K562 (cell line): Measurements from ENCODE around the gene GPR37L1. TPM values are rescaled to one million over a fixed set of nuclear protein-coding genes. Genes with fewer than 3 reads are reported as not detected.

ENCODE experiments used
- ATF4 ChIP-seq: fragments of 450-650 bp; formaldehyde crosslinking; IDR thresholded peaks from 2 replicates; pipeline ENCODE4 v1.4.0; 2022; ENCODE audit warnings: mild to moderate bottlenecking, moderate library complexity
- CXXC5 ChIP-seq: fragments of 250-450 bp; sonication (Bioruptor Pico); IDR thresholded peaks from 2 replicates; pipeline ENCODE4 v1.8.0; 2022; ENCODE audit warnings: inconsistent platforms, mild to moderate bottlenecking, moderate library complexity
- FOS ChIP-seq: IDR thresholded peaks from 3 replicates; pipeline ENCODE4 v1.6.1; 2011; ENCODE audit not compliant: insufficient read length; ENCODE audit errors: extremely low read depth
- GABPA ChIP-seq: fragments of 200-800 bp; sonication (Bioruptor generic); conservative IDR thresholded peaks from 2 replicates; pipeline ENCODE4 v1.6.1; 2016; ENCODE audit warnings: low read depth, missing genetic modification characterization, missing compliant biosample characterization
- IRF9 ChIP-seq: fragments of 450-650 bp; IDR thresholded peaks from 2 replicates; pipeline ENCODE4 v1.6.1; 2016; ENCODE audit warnings: missing biosample characterization, missing genetic modification characterization
- MCM7 ChIP-seq, 2 experiments: fragments of 450-650 bp; IDR thresholded peaks; 2 replicates each; pipeline ENCODE4 v1.6.1; 2016 to 2018
- MEIS2 ChIP-seq: fragments of 450-650 bp; IDR thresholded peaks from 2 replicates; pipeline ENCODE4 v1.6.1; 2014; ENCODE audit warnings: mild to moderate bottlenecking; ENCODE audit not compliant: partially characterized antibody
- NR2C2 ChIP-seq, 2 experiments: fragments of 200-800 bp in 1 of 2; sonication (Bioruptor generic) in 1 of 2; sonication (generic) in 1 of 2; formaldehyde crosslinking in 1 of 2; IDR thresholded peaks; 2 replicates each; pipeline versions ENCODE4 v1.6.1 to v1.8.0; 2016 to 2022; ENCODE audit warnings: mild to moderate bottlenecking in 1 of 2, missing compliant biosample characterization in 1 of 2, missing genetic modification characterization in 1 of 2, missing genetic modification reagents in 1 of 2
- PCBP1 ChIP-seq: fragments of 200-400 bp; formaldehyde crosslinking; IDR thresholded peaks from 2 replicates; pipeline ENCODE4 v1.6.1; 2018; ENCODE audit warnings: mild to moderate bottlenecking, low read depth, low read length; ENCODE audit not compliant: poor library complexity, severe bottlenecking
- PHB ChIP-seq: fragments of 250-450 bp; sonication (Bioruptor Pico); IDR thresholded peaks from 2 replicates; pipeline ENCODE4 v1.5.0; 2021
- SAP30 ChIP-seq: fragments of 200-600 bp; sonication (generic); IDR thresholded peaks from 2 replicates; pipeline ENCODE4 v1.6.1; 2012; ENCODE audit warnings: borderline replicate concordance, low read depth, mild to moderate bottlenecking, moderate library complexity, low read length, control low read depth, inconsistent platforms; ENCODE audit not compliant: insufficient read depth, poor library complexity, severe bottlenecking
- SIN3B ChIP-seq: fragments of 450-650 bp; IDR thresholded peaks from 2 replicates; pipeline ENCODE4 v1.6.1; 2017; ENCODE audit warnings: low read depth, mild to moderate bottlenecking, moderate library complexity
- SMAD2 ChIP-seq: fragments of 150-350 bp; IDR thresholded peaks from 2 replicates; pipeline ENCODE4 v1.6.1; 2014; ENCODE audit warnings: low read depth, mild to moderate bottlenecking, low read length
- SNIP1 ChIP-seq: fragments of 450-650 bp; IDR thresholded peaks from 2 replicates; pipeline ENCODE4 v1.7.1; 2017; ENCODE audit warnings: low read depth, mild to moderate bottlenecking
- SRF ChIP-seq, 2 experiments: fragments of 250-450, 450-650 bp in 1 of 2; sonication (Bioruptor Pico) in 1 of 2; sonication (generic) in 1 of 2; formaldehyde crosslinking; IDR thresholded peaks; 2 replicates each; pipeline versions ENCODE4 v1.5.0 to v1.5.1; 2020 to 2022; ENCODE audit warnings: mild to moderate bottlenecking in 1 of 2, missing genetic modification reagents in 1 of 2
- TEAD1 ChIP-seq, 2 experiments: fragments of 450-650 bp in 1 of 2; sonication (generic) in 1 of 2; formaldehyde crosslinking; IDR thresholded peaks; 2 replicates each; pipeline versions ENCODE4 v1.4.0 to v1.8.0; 2020 to 2022; ENCODE audit warnings: mild to moderate bottlenecking in 2 of 2, missing genetic modification reagents in 1 of 2
- ZKSCAN3 ChIP-seq: fragments of 250-450 bp; sonication (Bioruptor Pico); IDR thresholded peaks from 2 replicates; pipeline ENCODE4 v1.4.0; 2020
- ZNF512 ChIP-seq: IDR thresholded peaks from 2 replicates; pipeline ENCODE4 v1.6.1; 2016; ENCODE audit warnings: missing genetic modification characterization, missing compliant biosample characterization
- ZNF583 ChIP-seq: fragments of 250-450 bp; sonication (Bioruptor Pico); IDR thresholded peaks from 2 replicates; pipeline ENCODE4 v1.4.0; 2020
- ZNF592 ChIP-seq: fragments of 450-650 bp; IDR thresholded peaks from 2 replicates; pipeline ENCODE4 v1.6.1; 2017; ENCODE audit warnings: antibody characterized with exemption, mild to moderate bottlenecking
- polyA plus RNA-seq, 8 experiments: library from polyadenylated mRNA; depleted of rRNA in 4 of 8; stranded (reverse) in 5 of 8; unstranded in 3 of 8; fragments of >200 nt; fragmentation: Nextera tagmentation in 2 of 8; fragmentation: Illumina TruSeq in 1 of 8; extraction: Ambion mirVana in 2 of 8; extraction: Trizol in 1 of 8; gene quantifications; 2 replicates each; pipeline versions ENCODE4 v1.2.1 to v1.2.3, GENCODE V29; 2011 to 2014; ENCODE audit warnings: inconsistent platforms in 1 of 8, missing spikeins in 1 of 8
- total RNA-seq, 7 experiments: library from RNA; depleted of rRNA in 6 of 7; stranded (reverse); fragments of >200 nt in 6 of 7; fragmentation: Illumina TruSeq in 2 of 7; extraction: Trizol in 2 of 7; gene quantifications; 2 replicates each; pipeline versions ENCODE4 v1.2.1 to v1.2.3, GENCODE V29; 2011 to 2021; ENCODE audit warnings: low replicate concordance in 1 of 7

GPR37L1 gene
- total and polyA plus RNA-seq, 9 of the 15 experiments (the other 6 are each of a cell fraction or from before 2014, with no cell fraction given): not detected

GRCh38 chr1:202144402-202145067 lies 21.8 kb downstream of the GPR37L1 start, which contains the start of gene ARL8A (continued):
- TF ChIP-seq ZNF583 (CRISPR knock-in tag): no peak
- peak; percentile 52; the same call in 1 of the 2 replicates for TF ChIP-seq ZNF592
- peak; percentile 56 for TF ChIP-seq SIN3B
- TF ChIP-seq ATF4 (CRISPR knock-in tag): peak; percentile 46; the same call in 1 of the 2 replicates
- TF ChIP-seq IRF9 (tag): no peak
- 0 out of 2 replicates have a peak, but pooled peaks have one; percentile 41 for TF ChIP-seq PHB
- TF ChIP-seq MEIS2: no peak
- no peak for TF ChIP-seq SAP30
- TF ChIP-seq SMAD2: no peak
- no peak for TF ChIP-seq FOS
- peak; percentile 89 for TF ChIP-seq CXXC5
- peak; percentile 26 for TF ChIP-seq GABPA (tag)
- TF ChIP-seq SNIP1: no peak
- TF ChIP-seq PCBP1: no peak
- TF ChIP-seq ZNF512: no peak
- TF ChIP-seq ZKSCAN3: no peak
- peak; percentile 7; a peak in 1 of 4 replicates for TF ChIP-seq TEAD1 (CRISPR knock-in tag; IDR thresholded peaks at IDR 0.05)
- peak in 1 of 2 experiments; percentile 24; a peak in 1 of 4 replicates for TF ChIP-seq SRF (CRISPR knock-in tag; IDR thresholded peaks at IDR 0.05)
- TF ChIP-seq MCM7 (IDR thresholded peaks at IDR 0.05): no peak
- no peak for TF ChIP-seq NR2C2 (CRISPR knock-in tag; IDR thresholded peaks at IDR 0.05)
- TF ChIP-seq NR2C2 (tag; IDR thresholded peaks at IDR 0.05): peak; percentile 81; the same call in 1 of the 2 replicates
